HepG2 (cell line): ENCODE measurements around the gene CT47A1. TPM values are rescaled to one million over a fixed set of nuclear protein-coding genes. Genes with fewer than 3 reads are reported as not detected.

Experiments used
- CBX5 ChIP-seq: sonication (generic); formaldehyde crosslinking; IDR thresholded peaks from 2 replicates; pipeline ENCODE4 v1.4.0; 2020; ENCODE audit warnings: missing genetic modification reagents, borderline replicate concordance
- CEBPB ChIP-seq: IDR thresholded peaks from 2 replicates; pipeline ENCODE4 v1.6.1; 2011; ENCODE audit warnings: low read depth, low read length, improper control_type of control experiment, borderline replicate concordance
- CEBPG ChIP-seq: IDR thresholded peaks from 2 replicates; pipeline ENCODE4 v1.6.1; 2016
- EEA1 ChIP-seq: sonication (generic); formaldehyde crosslinking; IDR thresholded peaks from 2 replicates; pipeline ENCODE4 v1.5.1; 2020; ENCODE audit warnings: mild to moderate bottlenecking, missing genetic modification reagents, borderline replicate concordance
- FOSL2 ChIP-seq: sonication (generic); formaldehyde crosslinking; IDR thresholded peaks from 2 replicates; pipeline ENCODE4 v1.4.0; 2020; ENCODE audit warnings: missing genetic modification reagents
- FOXA3 ChIP-seq: IDR thresholded peaks from 2 replicates; pipeline ENCODE4 v1.6.1; 2016; ENCODE audit warnings: missing genetic modification reagents, missing compliant biosample characterization
- GATAD2A ChIP-seq: IDR thresholded peaks from 2 replicates; pipeline ENCODE4 v1.6.1; 2016
- HNF4A ChIP-seq: sonication (generic); formaldehyde crosslinking; IDR thresholded peaks from 2 replicates; pipeline ENCODE4 v1.4.0; 2020; ENCODE audit warnings: missing genetic modification reagents
- HNF4G ChIP-seq, 2 experiments: sonication (generic) in 1 of 2; formaldehyde crosslinking in 1 of 2; IDR thresholded peaks; 2 replicates each; pipeline versions ENCODE4 v1.4.0 to v1.6.1; 2011 to 2020; ENCODE audit warnings: borderline replicate concordance in 2 of 2, low read depth in 2 of 2, mild to moderate bottlenecking in 2 of 2, low read length in 1 of 2, missing genetic modification reagents in 1 of 2, moderate library complexity in 1 of 2
- NFE2 ChIP-seq: sonication (generic); formaldehyde crosslinking; IDR thresholded peaks from 2 replicates; pipeline ENCODE4 v1.4.0; 2020; ENCODE audit warnings: missing genetic modification reagents
- PITX1 ChIP-seq: sonication (generic); formaldehyde crosslinking; IDR thresholded peaks from 2 replicates; pipeline ENCODE4 v1.5.1; 2020; ENCODE audit warnings: mild to moderate bottlenecking, missing genetic modification reagents
- SALL1 ChIP-seq: sonication (generic); formaldehyde crosslinking; IDR thresholded peaks from 2 replicates; pipeline ENCODE4 v1.8.0; 2022; ENCODE audit warnings: mild to moderate bottlenecking, missing genetic modification reagents
- SOX13 ChIP-seq, 3 experiments: fragments of 450-650 bp in 1 of 3; sonication (generic) in 1 of 3; formaldehyde crosslinking in 1 of 3; IDR thresholded peaks in 2 of 3; conservative IDR thresholded peaks in 1 of 3; 2 replicates each; pipeline versions ENCODE4 v1.5.0 to v1.6.1; 2016 to 2020; ENCODE audit warnings: antibody characterized with exemption in 1 of 3, mild to moderate bottlenecking in 1 of 3, missing compliant biosample characterization in 1 of 3, missing genetic modification reagents in 1 of 3, moderate library complexity in 1 of 3
- SOX6 ChIP-seq, 2 experiments: fragments of 450-650 bp in 1 of 2; sonication (generic) in 1 of 2; formaldehyde crosslinking in 1 of 2; IDR thresholded peaks; 2 replicates each; pipeline versions ENCODE4 v1.4.0 to v1.6.1; 2017 to 2020; ENCODE audit warnings: antibody characterized with exemption in 1 of 2, mild to moderate bottlenecking in 1 of 2, missing genetic modification reagents in 1 of 2
- ZMYM4 ChIP-seq: sonication (generic); formaldehyde crosslinking; IDR thresholded peaks from 2 replicates; pipeline ENCODE4 v1.8.1; 2023; ENCODE audit warnings: mild to moderate bottlenecking, missing genetic modification reagents
- ZNF292 ChIP-seq: sonication (generic); formaldehyde crosslinking; IDR thresholded peaks from 2 replicates; pipeline ENCODE4 v1.8.1; 2022; ENCODE audit warnings: mild to moderate bottlenecking, low read depth, missing genetic modification reagents, borderline replicate concordance
- ZNF331 ChIP-seq: sonication (generic); formaldehyde crosslinking; IDR thresholded peaks from 2 replicates; pipeline ENCODE4 v1.4.0; 2020; ENCODE audit warnings: missing genetic modification reagents
- ZNF644 ChIP-seq: IDR thresholded peaks from 2 replicates; pipeline ENCODE4 v1.6.1; 2016; ENCODE audit warnings: low read depth
- ZNF883 ChIP-seq: sonication (generic); formaldehyde crosslinking; IDR thresholded peaks from 2 replicates; pipeline ENCODE4 v1.5.1; 2020; ENCODE audit warnings: mild to moderate bottlenecking, missing genetic modification reagents; ENCODE audit errors: not compliant biosample characterization
- polyA plus RNA-seq, 8 experiments: library from polyadenylated mRNA; depleted of rRNA in 3 of 8; stranded (reverse) in 7 of 8; unstranded in 1 of 8; fragments of >200 nt; fragmentation: Illumina TruSeq in 4 of 8; extraction: Trizol in 4 of 8; gene quantifications; 2 replicates each; pipeline versions ENCODE4 v1.2.1 to v1.2.3, GENCODE V29; 2011 to 2016; ENCODE audit warnings: low read depth in 4 of 8, missing spikeins in 1 of 8, mixed read lengths in 1 of 8; ENCODE audit not compliant: insufficient read depth in 1 of 8
- total RNA-seq, 5 experiments: library from RNA; depleted of rRNA; stranded (reverse); fragments of >200 nt; fragmentation: Illumina TruSeq; extraction: Trizol; gene quantifications; 2 replicates each; pipeline ENCODE4 v1.2.3, GENCODE V29; 2016; ENCODE audit warnings: low read depth in 1 of 5
- TF ChIP-seq, protein P1 (sequence below): sonication (generic); formaldehyde crosslinking; conservative IDR thresholded peaks from 2 replicates; pipeline ENCODE4 v1.8.0; 2022; ENCODE audit warnings: mild to moderate bottlenecking, moderate library complexity, missing genetic modification reagents
- TF ChIP-seq, protein P2 (sequence below): sonication (generic); formaldehyde crosslinking; IDR thresholded peaks from 2 replicates; pipeline ENCODE4 v1.4.0; 2020; ENCODE audit warnings: mild to moderate bottlenecking, missing genetic modification reagents
- TF ChIP-seq, protein P3 (sequence below): IDR thresholded peaks from 2 replicates; pipeline ENCODE4 v1.6.1; 2016; ENCODE audit warnings: mild to moderate bottlenecking
- TF ChIP-seq, protein P4 (sequence below): sonication (generic); formaldehyde crosslinking; IDR thresholded peaks from 2 replicates; pipeline ENCODE4 v1.9.0; 2022; ENCODE audit warnings: missing genetic modification reagents, mild to moderate bottlenecking, borderline replicate concordance

Gene CT47A1
- total and polyA plus RNA-seq, 2 of the 13 experiments (the other 11 are each of a cell fraction or from before 2014, with no cell fraction given): not detected

DNA sequence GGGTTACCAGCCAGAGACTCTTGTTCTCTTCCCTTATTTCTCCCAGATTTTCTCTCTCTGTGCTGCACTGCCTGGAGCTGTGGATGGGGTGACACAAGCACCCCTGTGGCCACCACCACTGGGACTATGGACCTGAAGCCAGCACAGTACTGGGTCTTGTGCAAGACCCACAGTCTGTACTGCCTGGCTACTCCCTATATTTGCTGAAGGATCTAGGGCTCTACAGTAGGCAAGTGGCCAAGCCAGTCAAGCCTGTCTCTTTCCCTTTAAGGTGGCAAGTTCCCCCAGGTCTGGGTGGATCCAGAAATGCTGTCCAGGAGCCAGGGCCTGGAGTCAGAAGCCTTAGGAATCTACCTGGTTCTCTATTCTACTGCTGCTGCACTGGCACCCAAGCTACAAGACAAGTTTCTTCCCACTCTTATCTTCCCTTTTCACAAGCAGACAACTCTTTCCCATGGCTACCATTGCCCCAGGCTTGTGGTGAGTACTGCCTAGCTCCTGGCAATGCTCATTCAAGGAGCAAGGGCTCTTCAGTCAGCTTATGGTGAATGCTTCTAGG lies 28.4 kb upstream of the CT47A1 start (continued):
- TF ChIP-seq, protein P1, sequence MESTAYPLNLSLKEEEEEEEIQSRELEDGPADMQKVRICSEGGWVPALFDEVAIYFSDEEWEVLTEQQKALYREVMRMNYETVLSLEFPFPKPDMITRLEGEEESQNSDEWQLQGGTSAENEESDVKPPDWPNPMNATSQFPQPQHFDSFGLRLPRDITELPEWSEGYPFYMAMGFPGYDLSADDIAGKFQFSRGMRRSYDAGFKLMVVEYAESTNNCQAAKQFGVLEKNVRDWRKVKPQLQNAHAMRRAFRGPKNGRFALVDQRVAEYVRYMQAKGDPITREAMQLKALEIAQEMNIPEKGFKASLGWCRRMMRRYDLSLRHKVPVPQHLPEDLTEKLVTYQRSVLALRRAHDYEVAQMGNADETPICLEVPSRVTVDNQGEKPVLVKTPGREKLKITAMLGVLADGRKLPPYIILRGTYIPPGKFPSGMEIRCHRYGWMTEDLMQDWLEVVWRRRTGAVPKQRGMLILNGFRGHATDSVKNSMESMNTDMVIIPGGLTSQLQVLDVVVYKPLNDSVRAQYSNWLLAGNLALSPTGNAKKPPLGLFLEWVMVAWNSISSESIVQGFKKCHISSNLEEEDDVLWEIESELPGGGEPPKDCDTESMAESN (CRISPR knock-in tag): 0 out of 2 replicates have a peak, but pooled peaks have one; percentile 30
- TF ChIP-seq ZMYM4 (CRISPR knock-in tag): peak; percentile 41; the same call in 1 of the 2 replicates
- 0 out of 2 replicates have a peak, but pooled peaks have one; percentile 23 for TF ChIP-seq HNF4G (IDR thresholded peaks at IDR 0.05; ENCODE audit: borderline replicate concordance, low read depth, low read length)
- no peak for TF ChIP-seq HNF4G (CRISPR knock-in tag; IDR thresholded peaks at IDR 0.05; ENCODE audit: borderline replicate concordance, low read depth)
- TF ChIP-seq ZNF292: 0 out of 2 replicates have a peak, but pooled peaks have one; percentile 21
- TF ChIP-seq, protein P2, sequence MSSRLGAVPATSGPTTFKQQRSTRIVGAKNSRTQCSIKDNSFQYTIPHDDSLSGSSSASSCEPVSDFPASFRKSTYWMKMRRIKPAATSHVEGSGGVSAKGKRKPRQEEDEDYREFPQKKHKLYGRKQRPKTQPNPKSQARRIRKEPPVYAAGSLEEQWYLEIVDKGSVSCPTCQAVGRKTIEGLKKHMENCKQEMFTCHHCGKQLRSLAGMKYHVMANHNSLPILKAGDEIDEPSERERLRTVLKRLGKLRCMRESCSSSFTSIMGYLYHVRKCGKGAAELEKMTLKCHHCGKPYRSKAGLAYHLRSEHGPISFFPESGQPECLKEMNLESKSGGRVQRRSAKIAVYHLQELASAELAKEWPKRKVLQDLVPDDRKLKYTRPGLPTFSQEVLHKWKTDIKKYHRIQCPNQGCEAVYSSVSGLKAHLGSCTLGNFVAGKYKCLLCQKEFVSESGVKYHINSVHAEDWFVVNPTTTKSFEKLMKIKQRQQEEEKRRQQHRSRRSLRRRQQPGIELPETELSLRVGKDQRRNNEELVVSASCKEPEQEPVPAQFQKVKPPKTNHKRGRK: no peak
- peak; percentile 60 for TF ChIP-seq GATAD2A (CRISPR knock-in tag)
- peak; percentile 94 for TF ChIP-seq ZNF644
- TF ChIP-seq CEBPG (CRISPR knock-in tag): peak; percentile 78
- peak; percentile 35; the same call in 1 of the 2 replicates for TF ChIP-seq FOSL2 (CRISPR knock-in tag)
- TF ChIP-seq CEBPB: peak; percentile 90
- TF ChIP-seq, protein P3, sequence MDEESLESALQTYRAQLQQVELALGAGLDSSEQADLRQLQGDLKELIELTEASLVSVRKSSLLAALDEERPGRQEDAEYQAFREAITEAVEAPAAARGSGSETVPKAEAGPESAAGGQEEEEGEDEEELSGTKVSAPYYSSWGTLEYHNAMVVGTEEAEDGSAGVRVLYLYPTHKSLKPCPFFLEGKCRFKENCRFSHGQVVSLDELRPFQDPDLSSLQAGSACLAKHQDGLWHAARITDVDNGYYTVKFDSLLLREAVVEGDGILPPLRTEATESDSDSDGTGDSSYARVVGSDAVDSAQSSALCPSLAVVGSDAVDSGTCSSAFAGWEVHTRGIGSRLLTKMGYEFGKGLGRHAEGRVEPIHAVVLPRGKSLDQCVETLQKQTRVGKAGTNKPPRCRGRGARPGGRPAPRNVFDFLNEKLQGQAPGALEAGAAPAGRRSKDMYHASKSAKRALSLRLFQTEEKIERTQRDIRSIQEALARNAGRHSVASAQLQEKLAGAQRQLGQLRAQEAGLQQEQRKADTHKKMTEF (CRISPR knock-in tag): peak; percentile 23; the same call in 1 of the 2 replicates
- TF ChIP-seq HNF4A (CRISPR knock-in tag): peak; percentile 74
- TF ChIP-seq, protein P4, sequence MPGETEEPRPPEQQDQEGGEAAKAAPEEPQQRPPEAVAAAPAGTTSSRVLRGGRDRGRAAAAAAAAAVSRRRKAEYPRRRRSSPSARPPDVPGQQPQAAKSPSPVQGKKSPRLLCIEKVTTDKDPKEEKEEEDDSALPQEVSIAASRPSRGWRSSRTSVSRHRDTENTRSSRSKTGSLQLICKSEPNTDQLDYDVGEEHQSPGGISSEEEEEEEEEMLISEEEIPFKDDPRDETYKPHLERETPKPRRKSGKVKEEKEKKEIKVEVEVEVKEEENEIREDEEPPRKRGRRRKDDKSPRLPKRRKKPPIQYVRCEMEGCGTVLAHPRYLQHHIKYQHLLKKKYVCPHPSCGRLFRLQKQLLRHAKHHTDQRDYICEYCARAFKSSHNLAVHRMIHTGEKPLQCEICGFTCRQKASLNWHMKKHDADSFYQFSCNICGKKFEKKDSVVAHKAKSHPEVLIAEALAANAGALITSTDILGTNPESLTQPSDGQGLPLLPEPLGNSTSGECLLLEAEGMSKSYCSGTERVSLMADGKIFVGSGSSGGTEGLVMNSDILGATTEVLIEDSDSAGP (CRISPR knock-in tag): peak; percentile 62
- peak; percentile 30; the same call in 1 of the 2 replicates for TF ChIP-seq PITX1 (CRISPR knock-in tag)
- no peak for TF ChIP-seq NFE2
- peak; percentile 31; the same call in 1 of the 2 replicates for TF ChIP-seq FOXA3 (CRISPR knock-in tag)
- peak; percentile 40; the same call in 1 of the 2 replicates for TF ChIP-seq CBX5 (CRISPR knock-in tag)
- no peak for TF ChIP-seq EEA1
- TF ChIP-seq ZNF883 (CRISPR knock-in tag): no peak
- TF ChIP-seq ZNF331 (CRISPR knock-in tag): 0 out of 2 replicates have a peak, but pooled peaks have one; percentile 23
- no peak for TF ChIP-seq SOX13 (IDR thresholded peaks at IDR 0.05)
- TF ChIP-seq SOX13 (CRISPR knock-in tag; conservative IDR thresholded peaks at IDR 0.05 in 1 of 2, IDR thresholded peaks at IDR 0.05 in 1 of 2): peak in 1 of 2 experiments; percentile 34; a peak in 1 of 4 replicates
- TF ChIP-seq SALL1 (CRISPR knock-in tag): peak; percentile 45; the same call in 1 of the 2 replicates
- no peak for TF ChIP-seq SOX6 (IDR thresholded peaks at IDR 0.05)
- TF ChIP-seq SOX6 (CRISPR knock-in tag; IDR thresholded peaks at IDR 0.05): peak; percentile 54
